HG02938 (cell line): ENCODE measurements around the gene LRRC55.

Experiments used
- ATAC-seq: cut with Tn5 transposase; IDR thresholded peaks from one replicate; pipeline ENCODE4 v1.9.1; 2021; ENCODE audit warnings: mild to moderate bottlenecking, moderate library complexity; ENCODE audit not compliant: unreplicated experiment

Gene LRRC55

DNA sequence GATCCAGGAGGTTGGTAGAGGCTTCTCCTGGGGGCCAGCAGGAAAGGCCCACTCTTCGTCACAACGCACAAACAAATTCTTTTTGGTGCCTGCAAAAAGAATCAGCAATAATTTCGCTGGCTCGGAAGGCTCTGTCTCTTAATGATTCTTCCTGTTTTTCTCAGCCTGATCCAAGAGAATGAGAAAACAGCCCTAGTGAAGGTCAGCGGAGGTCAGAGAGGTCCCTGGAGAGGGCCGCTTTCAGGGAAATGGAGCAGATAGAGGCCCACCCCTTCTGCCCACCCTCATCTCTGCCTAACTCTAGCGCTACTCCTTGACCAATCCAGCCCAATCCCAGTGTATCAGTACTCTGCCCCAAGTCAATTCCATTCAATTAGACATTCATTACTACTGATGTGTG is 19.2 kb downstream of the LRRC55 start:
- ATAC-seq = no peak

- no peak for ATAC-seq
Observed at GRCh38 chr11:57202281-57202680, 20.5 kb downstream of the LRRC55 start.

DNA sequence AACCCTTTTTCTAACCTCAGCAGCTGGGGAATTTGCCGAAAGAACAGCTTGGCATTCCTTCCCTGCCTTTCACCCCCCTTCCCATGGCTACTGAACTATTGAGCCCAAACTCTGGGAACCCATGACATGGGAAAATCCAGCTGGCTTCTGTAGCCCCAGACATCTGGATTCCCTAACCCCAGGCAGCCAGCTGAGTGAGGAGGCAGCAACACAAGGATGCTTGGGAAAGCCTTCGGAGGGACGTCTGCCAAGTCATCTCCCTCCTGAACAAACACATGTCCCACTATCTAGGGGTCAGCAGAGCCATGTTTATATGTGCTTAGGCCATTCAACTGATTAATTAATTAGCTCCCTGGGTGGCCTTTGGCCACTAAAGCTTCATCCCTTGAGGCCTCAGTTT is 21.6 kb downstream of the LRRC55 start:
- ATAC-seq = no peak

- ATAC-seq = no peak
Observed at GRCh38 chr11:57203882-57204480, 22.2 kb downstream of the LRRC55 start.

- no peak for ATAC-seq
Observed at GRCh38 chr11:57205041-57205641, 23.4 kb downstream of the LRRC55 start.

- no peak for ATAC-seq
Observed at GRCh38 chr11:57207168-57207567, 25.4 kb downstream of the LRRC55 start.

GRCh38 chr11:57210781-57211180 is 29.0 kb downstream of the LRRC55 start:
- no peak for ATAC-seq

GRCh38 chr11:57213342-57214097 is 31.8 kb downstream of the LRRC55 start:
- no peak for ATAC-seq

GRCh38 chr11:57214098-57214417 is 32.3 kb downstream of the LRRC55 start:
- ATAC-seq = no peak

DNA sequence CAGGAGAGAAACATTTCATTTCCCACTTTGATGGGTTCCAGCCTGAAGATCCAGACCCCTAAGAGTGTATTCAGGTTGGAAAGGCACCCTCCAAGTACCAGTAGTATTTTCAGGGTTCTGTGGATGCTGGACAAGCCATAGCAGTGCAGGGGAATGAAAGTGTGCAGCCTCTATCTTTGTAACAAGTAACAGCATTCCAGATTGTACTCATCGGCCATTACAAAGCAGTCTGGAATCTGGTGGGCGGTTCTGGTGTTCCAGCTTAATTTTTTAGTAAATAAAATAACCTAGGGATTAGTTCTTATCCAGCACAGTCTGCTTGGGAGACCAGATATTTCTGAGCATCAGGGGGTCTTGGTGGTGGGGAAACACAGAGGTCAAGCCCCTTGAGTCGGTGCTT is 32.7 kb downstream of the LRRC55 start:
- ATAC-seq = no peak

GRCh38 chr11:57216463-57216862 is 34.7 kb downstream of the LRRC55 start:
- no peak for ATAC-seq

GRCh38 chr11:57217053-57217452 is 35.3 kb downstream of the LRRC55 start:
- no peak for ATAC-seq

GRCh38 chr11:57219021-57219627 is 37.4 kb downstream of the LRRC55 start:
- no peak for ATAC-seq

DNA sequence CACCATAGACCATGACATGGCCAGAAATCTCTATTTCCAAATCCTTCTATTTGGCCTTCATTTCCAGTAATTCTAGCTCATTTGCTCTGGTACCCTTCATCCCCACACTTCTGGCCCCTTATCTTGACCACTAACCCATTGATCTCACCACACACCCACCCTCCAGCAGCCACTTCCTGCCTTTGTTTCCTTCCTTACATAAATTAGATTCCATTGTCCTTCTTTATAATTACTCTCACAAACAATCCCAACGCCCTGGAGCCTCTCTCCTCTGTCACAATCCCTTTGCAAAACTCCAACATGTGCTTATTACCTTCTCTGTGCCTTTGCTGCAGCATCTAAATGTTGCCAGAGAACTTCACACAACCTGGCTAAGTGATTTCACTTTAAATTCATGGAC is 40.5 kb downstream of the LRRC55 start:
- no peak for ATAC-seq

- ATAC-seq = no peak
Observed at GRCh38 chr11:57223601-57224000, 41.8 kb downstream of the LRRC55 start.

DNA sequence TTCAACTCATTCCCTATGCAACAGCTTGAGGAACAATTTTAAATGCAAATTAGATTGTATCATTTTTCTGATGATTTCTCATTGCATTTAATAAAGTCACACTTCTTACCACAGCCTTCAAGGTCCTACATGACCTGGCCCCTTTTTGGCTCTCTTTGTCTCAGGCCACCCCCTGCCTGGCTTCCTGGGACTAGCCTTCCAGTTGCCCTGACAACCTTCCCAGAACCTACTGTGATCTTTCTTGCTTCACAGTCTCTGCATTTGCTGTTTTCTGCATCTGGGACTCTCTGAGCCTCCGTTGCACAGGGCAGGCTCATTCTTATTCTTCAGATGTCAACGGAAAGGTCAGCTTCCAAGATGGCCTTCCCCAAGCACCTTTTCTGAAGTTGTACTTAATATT is 42.4 kb downstream of the LRRC55 start:
- no peak for ATAC-seq

DNA sequence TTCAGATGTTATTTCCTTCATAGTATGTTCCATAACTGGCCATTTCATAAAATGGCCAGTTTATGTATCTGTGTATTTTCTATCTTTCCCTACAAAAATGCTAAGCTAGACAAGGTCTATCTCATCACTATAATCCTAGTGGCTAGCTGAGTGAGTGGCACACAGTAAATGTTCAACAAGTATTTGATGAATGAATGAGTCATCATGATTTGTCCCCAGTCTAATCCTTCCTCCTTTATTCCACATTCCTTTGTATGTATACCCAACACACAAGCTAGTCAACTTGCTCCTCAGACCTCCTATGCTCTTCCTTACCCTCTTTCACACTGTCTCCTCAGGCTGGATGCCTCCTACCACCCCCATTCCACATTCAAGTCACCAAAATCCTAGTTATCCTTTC is 42.8 kb downstream of the LRRC55 start:
- no peak for ATAC-seq

GRCh38 chr11:57228600-57228999 is 46.8 kb downstream of the LRRC55 start:
- no peak for ATAC-seq

- no peak for ATAC-seq
Observed at GRCh38 chr11:57230316-57230715, 48.6 kb downstream of the LRRC55 start.

GRCh38 chr11:57230791-57231538 is 49.2 kb downstream of the LRRC55 start:
- ATAC-seq = no peak

- ATAC-seq = no peak
Observed at GRCh38 chr11:57231539-57232253, 49.9 kb downstream of the LRRC55 start.
